SK-N-MC (cell line): Measurements from ENCODE around the gene JSRP1.

Experiments
- EZH2 ChIP-seq: fragments of 200-600 bp; sonication (generic); IDR thresholded peaks from one replicate; pipeline ENCODE4 v1.6.1; 2017; ENCODE audit warnings: antibody characterized with exemption
- POLR2AphosphoS5 ChIP-seq: IDR thresholded peaks from 2 replicates; pipeline ENCODE4 v1.6.1; 2012; ENCODE audit warnings: mild to moderate bottlenecking, low read depth, low read length, borderline replicate concordance

GRCh38 chr19:2202366-2202765, 53.9 kb downstream of the JSRP1 start:
- no peak for TF ChIP-seq POLR2AphosphoS5
- TF ChIP-seq EZH2, result no peak
